ELF-1 (cell line): ENCODE measurements around the gene BACH2.
"Not testable (repeated sequence)": the region's sequence is repeated elsewhere in the genome, so short reads cannot be mapped to it uniquely, and the experiment has no call there.

Source experiments
- DNase-seq: peaks from one replicate; pipeline ENCODE4 v3.0.0-alpha.2; 2016; ENCODE audit warnings: low read depth, low spot score

Gene BACH2

GRCh38 chr6:90296341-90297114, at the start of gene BACH2:
Gene BACH2 (minus strand): TSS chr6:90296843. CDS start chr6:90008844, 287,999 bp downstream.
- peak; percentile 92 for DNase-seq

- no peak for DNase-seq
These were observed 46.9 kb upstream of the BACH2 start for GRCh38 chr6:90343576-90343975.

DNA sequence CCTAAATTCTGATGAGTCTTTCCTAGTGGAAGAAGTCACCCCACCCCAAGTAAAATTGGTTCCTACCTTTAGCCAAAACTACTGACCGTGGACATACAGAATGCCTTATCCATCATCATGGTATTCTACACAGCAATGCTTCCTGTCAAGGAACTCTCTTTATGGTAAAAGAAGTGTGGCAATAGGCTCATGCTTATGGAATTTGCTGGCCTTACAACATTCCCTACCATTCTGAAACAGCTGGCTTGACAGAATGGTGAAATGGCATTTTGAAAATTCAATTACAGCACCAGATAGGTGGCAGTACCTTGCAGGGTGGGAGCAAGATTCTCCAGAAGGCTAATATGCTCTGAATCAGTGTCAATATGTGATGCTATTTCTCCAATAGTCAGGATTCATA, 41.8 kb upstream of the BACH2 start:
- no peak for DNase-seq

DNA sequence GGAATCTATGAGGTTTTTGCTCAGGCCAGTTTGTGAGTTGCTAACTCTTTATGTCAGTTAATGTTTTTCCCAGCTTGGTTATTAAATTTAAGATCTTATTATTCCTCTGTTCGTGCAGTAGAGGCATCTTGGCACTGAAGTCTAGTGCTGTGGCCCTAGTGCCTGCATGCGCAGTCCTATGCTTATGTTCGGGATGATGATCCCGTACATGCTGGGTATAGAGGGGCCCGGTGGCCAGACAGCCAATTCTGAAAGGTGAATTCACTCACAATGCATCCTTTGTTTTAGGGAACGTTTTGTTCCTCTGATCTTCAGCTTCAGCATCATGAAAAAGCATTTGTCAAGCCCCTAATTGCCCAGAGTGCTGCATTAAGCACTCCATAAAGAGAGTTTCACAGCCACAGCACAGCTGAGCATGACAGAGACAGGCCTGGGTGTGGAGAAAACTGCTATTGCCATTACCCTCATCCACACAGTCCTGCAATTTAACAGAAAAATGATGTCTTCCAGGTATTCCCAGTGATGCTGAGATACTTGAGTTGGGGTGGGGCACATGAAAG, 39.8 kb upstream of the BACH2 start:
- DNase-seq = no peak

GRCh38 chr6:90333928-90334327, 37.3 kb upstream of the BACH2 start:
- no peak for DNase-seq

DNA sequence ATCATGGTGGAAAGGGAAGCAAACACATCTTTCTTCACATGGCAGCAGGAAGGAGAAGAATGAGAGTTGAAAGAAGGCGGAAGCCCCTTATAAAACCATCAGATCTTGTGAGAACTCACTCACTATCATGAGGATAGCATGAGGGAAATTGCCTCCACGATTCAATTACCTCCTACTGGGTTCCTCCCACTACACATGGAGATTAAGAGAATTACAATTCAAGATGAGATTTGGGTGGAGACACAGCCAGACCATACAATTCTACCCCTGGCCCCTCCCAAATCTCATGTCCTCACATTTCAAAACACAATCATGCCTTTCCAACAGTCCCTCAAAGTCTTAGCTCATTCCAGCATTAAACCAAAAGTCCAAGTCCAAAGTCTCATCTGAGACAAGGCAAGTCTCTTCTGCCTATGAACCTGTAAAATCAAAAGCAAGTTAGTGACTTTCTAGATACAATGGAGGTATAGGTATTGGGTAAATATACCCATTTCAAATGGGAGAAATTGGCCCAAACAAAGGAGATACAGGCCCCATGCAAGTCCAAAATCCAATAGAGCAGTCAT, 36.4 kb upstream of the BACH2 start:
- not testable (repeated sequence) for DNase-seq

GRCh38 chr6:90329386-90330077, 32.9 kb upstream of the BACH2 start:
- DNase-seq = peak; percentile 24

GRCh38 chr6:90328004-90328403, 31.4 kb upstream of the BACH2 start:
- DNase-seq = no peak

- DNase-seq = no peak
These were observed 29.9 kb upstream of the BACH2 start for GRCh38 chr6:90326404-90327057.

DNA sequence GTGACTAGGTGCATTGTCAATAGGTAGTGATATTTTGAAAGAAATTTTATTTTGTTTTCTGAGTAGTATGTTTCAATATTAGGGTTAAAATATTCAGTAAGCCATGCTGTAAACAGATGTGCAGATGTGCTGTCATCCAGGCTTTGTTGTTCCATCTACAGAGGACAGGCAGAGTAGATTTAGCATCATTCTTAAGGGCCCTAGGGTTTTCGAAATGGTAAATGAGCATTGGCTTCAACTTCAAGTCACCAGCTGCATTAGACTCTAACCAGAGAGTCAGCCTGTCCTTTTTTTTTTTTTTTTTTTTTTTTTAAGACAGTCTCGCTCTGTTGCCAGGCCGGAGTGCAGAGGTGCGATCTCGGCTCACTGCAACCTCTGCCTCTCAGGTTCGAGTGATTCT, 27.1 kb upstream of the BACH2 start:
- DNase-seq = no peak

GRCh38 chr6:90322976-90323474, 26.4 kb upstream of the BACH2 start:
- DNase-seq = no peak

GRCh38 chr6:90319979-90320685, 23.5 kb upstream of the BACH2 start:
- no peak for DNase-seq

- DNase-seq = no peak
These were observed 22.4 kb upstream of the BACH2 start for GRCh38 chr6:90319044-90319443.

DNA sequence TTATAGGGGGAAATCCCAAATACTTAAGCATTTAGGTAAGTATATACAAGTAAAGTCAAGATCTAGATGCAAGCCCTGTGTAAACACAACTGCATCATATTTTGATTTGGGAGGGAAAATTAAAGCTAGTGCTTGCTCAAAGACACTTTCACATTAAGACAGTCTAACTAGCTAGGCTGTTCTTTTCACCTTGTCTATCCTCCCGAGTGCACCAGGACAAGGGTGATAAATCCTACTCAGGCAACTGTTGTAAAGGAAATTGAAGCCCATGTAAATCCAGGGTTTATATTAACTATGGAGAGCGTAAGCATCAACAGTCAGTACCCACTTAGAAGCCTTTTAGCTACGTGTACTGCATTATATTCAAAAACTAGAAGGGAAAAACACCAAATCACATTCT, 19.3 kb upstream of the BACH2 start:
- no peak for DNase-seq

GRCh38 chr6:90315354-90315950, 18.8 kb upstream of the BACH2 start:
- no peak for DNase-seq

DNA sequence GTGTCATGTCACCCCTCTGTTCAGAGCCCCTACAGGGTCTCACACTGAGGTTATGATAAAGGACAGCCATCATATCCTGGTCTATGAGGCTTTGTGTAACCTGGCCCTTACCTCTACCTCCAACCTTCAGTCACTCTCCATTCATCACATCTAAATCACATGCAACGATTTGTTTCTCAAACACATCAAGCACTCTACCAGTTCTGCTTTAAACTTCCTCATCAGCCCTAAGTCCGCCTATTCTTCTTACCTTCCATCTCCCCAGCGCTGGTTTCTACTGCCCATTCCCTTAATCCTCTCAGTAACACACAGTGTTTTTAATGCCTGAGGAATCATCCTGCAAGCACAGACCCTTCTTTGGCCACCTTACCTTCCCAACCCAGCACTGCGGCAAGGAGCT, 17.9 kb upstream of the BACH2 start:
- no peak for DNase-seq

DNA sequence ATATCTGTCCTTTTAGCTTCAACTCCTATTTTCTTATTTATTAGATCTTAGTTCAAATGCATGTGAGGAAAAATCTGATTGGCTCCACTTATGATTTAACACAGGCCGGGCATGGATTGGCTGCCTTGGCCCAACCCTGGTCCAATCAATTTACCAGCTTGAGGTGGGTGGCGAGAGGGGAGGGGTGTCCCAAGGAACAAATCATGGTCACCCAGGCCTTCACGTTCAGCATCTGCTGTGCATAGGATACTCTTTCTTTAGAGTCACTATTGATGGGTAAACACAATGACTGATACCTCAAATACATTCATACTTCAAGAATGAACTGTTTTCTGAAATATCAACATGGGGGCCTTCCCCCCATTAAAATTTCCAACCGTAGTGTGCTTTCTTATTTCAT, 14.9 kb upstream of the BACH2 start:
- no peak for DNase-seq

DNA sequence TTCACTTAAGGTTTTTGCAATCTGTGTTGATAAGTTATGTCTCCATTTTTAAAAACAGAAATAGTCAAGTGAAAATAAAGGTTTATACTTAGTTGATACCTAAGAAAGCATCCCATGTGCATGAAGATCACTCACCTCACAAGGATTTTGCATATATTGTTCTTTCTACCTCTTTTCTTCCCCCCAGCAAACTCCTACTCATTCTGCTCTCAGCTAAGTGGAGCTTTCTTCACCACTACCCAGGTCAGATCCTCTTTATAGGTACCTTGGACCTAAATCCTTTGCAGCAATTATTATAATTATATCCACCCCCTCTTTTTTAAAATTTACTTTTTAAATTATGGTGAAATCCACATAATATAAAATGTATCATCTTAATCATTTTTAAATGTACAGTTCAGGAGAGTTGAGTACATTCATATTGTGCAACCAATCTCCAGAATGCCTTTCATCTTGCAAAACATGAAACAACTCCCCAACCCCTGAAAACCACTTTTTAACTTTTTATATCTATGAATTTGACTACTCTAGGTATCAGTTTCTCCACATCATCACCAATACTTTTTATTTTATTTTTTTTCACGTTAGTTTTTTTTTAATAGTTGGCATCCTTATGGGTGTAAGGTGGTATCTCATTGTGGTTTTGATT, 9.3 kb upstream of the BACH2 start:
- DNase-seq = no peak

DNA sequence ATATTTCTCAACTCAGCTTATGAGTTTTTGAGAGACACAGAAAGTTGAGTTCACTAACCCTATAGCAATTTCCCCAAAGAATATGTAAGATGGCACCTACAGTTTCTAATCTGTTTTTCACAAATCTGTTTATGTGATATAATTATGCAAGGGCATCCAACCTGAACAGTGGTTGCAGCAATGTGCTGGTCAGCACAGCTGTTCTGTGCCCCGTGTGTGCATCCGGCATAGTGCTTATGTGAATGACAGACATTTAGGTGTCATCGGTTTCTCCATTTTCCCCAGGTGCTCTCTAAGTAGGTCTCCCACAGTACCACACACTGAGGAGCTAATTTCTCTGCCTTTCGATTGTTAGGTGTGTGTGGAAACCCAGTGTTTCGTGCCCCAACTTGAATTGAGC, 7.7 kb upstream of the BACH2 start:
- no peak for DNase-seq

DNA sequence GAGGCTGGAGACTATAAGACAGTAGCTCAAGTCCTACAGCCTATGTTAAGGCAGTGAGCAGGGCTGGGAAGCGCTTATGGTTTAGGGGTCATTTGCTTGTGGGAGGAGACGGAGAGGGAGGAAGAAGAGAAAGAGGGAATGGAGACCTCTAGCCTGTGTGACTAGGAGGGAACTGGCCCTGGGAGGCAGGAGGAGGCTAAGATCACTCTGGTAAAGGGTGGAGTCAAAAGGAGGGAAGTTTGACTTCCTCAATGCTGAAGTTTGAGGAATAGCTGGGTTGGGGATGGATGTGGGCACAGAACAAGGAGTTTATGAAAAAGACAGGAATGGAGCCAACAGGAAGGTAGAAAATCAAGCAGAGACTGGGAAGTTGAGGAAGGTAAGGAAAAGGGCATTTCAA, 6.4 kb upstream of the BACH2 start:
- no peak for DNase-seq
